ENCODE measurements around the gene CDK14.

CDK14 gene

GRCh38 chr7:91031757-91032156 lies 435.6 kb downstream of the CDK14 start:
- no peak for DNase-seq

- no peak for DNase-seq
Measured at GRCh38 chr7:91033574-91033973, 437.5 kb downstream of the CDK14 start.

GRCh38 chr7:91034459-91035368 lies 438.6 kb downstream of the CDK14 start:
- no peak for DNase-seq

GRCh38 chr7:91039033-91039432 lies 442.9 kb downstream of the CDK14 start:
- DNase-seq = no peak

- DNase-seq = no peak
Measured at GRCh38 chr7:91041141-91041540, 445.0 kb downstream of the CDK14 start.

GRCh38 chr7:91041901-91042484 lies 445.9 kb downstream of the CDK14 start:
- DNase-seq = no peak

GRCh38 chr7:91043186-91043585 lies 447.1 kb downstream of the CDK14 start:
- no peak for DNase-seq

- no peak for DNase-seq
Measured at GRCh38 chr7:91043924-91044645, 448.0 kb downstream of the CDK14 start.

- DNase-seq = no peak
Measured at GRCh38 chr7:91045606-91046005, 449.5 kb downstream of the CDK14 start.

- DNase-seq = no peak
Measured at GRCh38 chr7:91046322-91047089, 450.4 kb downstream of the CDK14 start.

GRCh38 chr7:91047636-91048035 lies 451.5 kb downstream of the CDK14 start:
- no peak for DNase-seq

- DNase-seq = no peak
Measured at GRCh38 chr7:91050677-91051076, 454.6 kb downstream of the CDK14 start.

GRCh38 chr7:91051966-91052365 lies 455.8 kb downstream of the CDK14 start:
- no peak for DNase-seq

- DNase-seq = no peak
Measured at GRCh38 chr7:91054374-91054773, 458.3 kb downstream of the CDK14 start.

- no peak for DNase-seq
Measured at GRCh38 chr7:91055219-91055618, 459.1 kb downstream of the CDK14 start.

- DNase-seq = no peak
Measured at GRCh38 chr7:91062713-91063112, 466.6 kb downstream of the CDK14 start.

- DNase-seq = no peak
Measured at GRCh38 chr7:91064052-91064451, 467.9 kb downstream of the CDK14 start.

GRCh38 chr7:91064938-91065337 lies 468.8 kb downstream of the CDK14 start:
- no peak for DNase-seq

- no peak for DNase-seq
Measured at GRCh38 chr7:91066627-91067026, 470.5 kb downstream of the CDK14 start.

GRCh38 chr7:91067242-91067641 lies 471.1 kb downstream of the CDK14 start:
- no peak for DNase-seq

GRCh38 chr7:91068136-91068795 lies 472.1 kb downstream of the CDK14 start:
- DNase-seq = no peak

GRCh38 chr7:91069146-91069545 lies 473.0 kb downstream of the CDK14 start:
- no peak for DNase-seq
